SK-N-SH (cell line): ENCODE measurements around the gene HOMER1. TPM values are rescaled to one million over a fixed set of nuclear protein-coding genes. Genes with fewer than 3 reads are reported as not detected.

Experiments
- CTCF ChIA-PET: fragments of 300-600, 350-600 bp; formaldehyde crosslinking; extraction: SDS; loops from one replicate; lab custom pipeline; 2021; lab: Yijun Ruan, JAX
- POLR2A ChIA-PET: fragments of 350-600 bp; sonication (Branson Sonifier 250); formaldehyde crosslinking; extraction: SDS; loops from one replicate; lab custom pipeline; 2020; ENCODE audit warnings: antibody characterized with exemption, inconsistent platforms; lab: Yijun Ruan, JAX
- DNase-seq: peaks from one replicate; pipeline ENCODE4 v3.0.0; 2012
- H2AFZ ChIP-seq: fragments of 200-600 bp; sonication (generic); 2 replicates; pipeline ENCODE4 v1.8.1; 2016; ENCODE audit warnings: antibody characterized with exemption, mild to moderate bottlenecking, low read depth
- H3F3A ChIP-seq: fragments of 200-600 bp; sonication (generic); replicated peaks from 2 replicates; pipeline ENCODE3; 2016; ENCODE audit warnings: antibody characterized with exemption, mild to moderate bottlenecking; ENCODE audit not compliant: insufficient read depth
- H3K27ac ChIP-seq, 2 experiments: fragments of 200-500 bp in 1 of 2; fragments of 200-600 bp in 1 of 2; sonication (Bioruptor generic) in 1 of 2; sonication (generic), shearing (Covaris generic) in 1 of 2; 2 replicates each; pipeline versions ENCODE4 v1.5.1 to v1.6.1; 2014 to 2016; ENCODE audit warnings: low read depth in 2 of 2, inconsistent platforms in 1 of 2, low read length in 1 of 2, mild to moderate bottlenecking in 1 of 2, mixed read lengths in 1 of 2
- H3K27me3 ChIP-seq: fragments of 200-600 bp; sonication (generic), shearing (Covaris generic); 2 replicates; pipeline ENCODE4 v1.6.1; 2016; ENCODE audit warnings: mixed run types; ENCODE audit not compliant: insufficient read depth
- H3K36me3 ChIP-seq, 2 experiments: fragments of 200-500 bp in 1 of 2; fragments of 200-600 bp in 1 of 2; sonication (Bioruptor generic) in 1 of 2; sonication (generic) in 1 of 2; replicated peaks in 1 of 2; 2 replicates each; pipeline versions ENCODE3 to v1.5.1; 2014 to 2016; ENCODE audit warnings: low read length in 1 of 2, mild to moderate bottlenecking in 1 of 2; ENCODE audit not compliant: insufficient read depth in 2 of 2, control insufficient read depth in 1 of 2
- H3K4me1 ChIP-seq, 2 experiments: fragments of 200-500 bp in 1 of 2; fragments of 200-600 bp in 1 of 2; sonication (Bioruptor generic) in 1 of 2; sonication (generic), shearing (Covaris generic) in 1 of 2; 2 replicates each; pipeline versions ENCODE4 v1.5.1 to v1.6.1; 2014 to 2016; ENCODE audit warnings: low read depth in 1 of 2, low read length in 1 of 2, mixed run types in 1 of 2; ENCODE audit not compliant: insufficient read depth in 2 of 2, control insufficient read depth in 1 of 2
- H3K4me2 ChIP-seq: fragments of 200-600 bp; sonication (generic), shearing (Covaris generic); 2 replicates; pipeline ENCODE4 v1.6.1; 2017; ENCODE audit warnings: mixed run types
- H3K4me3 ChIP-seq, 2 experiments: fragments of 200-500 bp in 1 of 2; fragments of 200-600 bp in 1 of 2; sonication (Bioruptor generic) in 1 of 2; sonication (generic), shearing (Covaris generic) in 1 of 2; 2 replicates each; pipeline versions ENCODE4 v1.5.1 to v1.8.1; 2014 to 2016; ENCODE audit warnings: low read depth in 2 of 2, inconsistent platforms in 1 of 2, low read length in 1 of 2, mild to moderate bottlenecking in 1 of 2, mixed read lengths in 1 of 2, moderate library complexity in 1 of 2
- H3K79me2 ChIP-seq: fragments of 200-600 bp; sonication (generic); 2 replicates; pipeline ENCODE4 v1.8.1; 2017; ENCODE audit warnings: mild to moderate bottlenecking; ENCODE audit not compliant: insufficient read depth
- H3K9ac ChIP-seq: fragments of 200-600 bp; sonication (generic); 2 replicates; pipeline ENCODE4 v1.6.1; 2017; ENCODE audit warnings: mixed run types
- H3K9me2 ChIP-seq: fragments of 200-600 bp; sonication (generic); 2 replicates; pipeline ENCODE4 v1.6.1; 2017; ENCODE audit warnings: mixed run types
- H3K9me3 ChIP-seq: fragments of 200-600 bp; sonication (generic); 2 replicates; pipeline ENCODE4 v1.6.1; 2017; ENCODE audit warnings: mixed run types, mild to moderate bottlenecking, moderate library complexity
- H4K20me1 ChIP-seq: fragments of 200-600 bp; sonication (generic); 2 replicates; pipeline ENCODE4 v1.6.1; 2017; ENCODE audit warnings: mild to moderate bottlenecking, mixed run types; ENCODE audit not compliant: insufficient read depth
- EP300 ChIP-seq, 2 experiments: IDR thresholded peaks; 2 replicates each; pipeline versions ENCODE4 v1.4.0 to v1.6.1; 2012; ENCODE audit warnings: borderline replicate concordance in 1 of 2, low read depth in 1 of 2, low read length in 1 of 2
- FOSL2 ChIP-seq: IDR thresholded peaks from 2 replicates; pipeline ENCODE4 v1.4.0; 2012; ENCODE audit warnings: low read depth, mild to moderate bottlenecking, moderate library complexity, borderline replicate concordance
- IRF3 ChIP-seq: fragments of 150-350 bp; IDR thresholded peaks from 2 replicates; pipeline ENCODE4 v1.6.1; 2016; ENCODE audit warnings: mild to moderate bottlenecking, low read depth, low read length
- JUND ChIP-seq: IDR thresholded peaks from 2 replicates; pipeline ENCODE4 v1.4.0; 2012
- POLR2AphosphoS5 ChIP-seq: IDR thresholded peaks from 2 replicates; pipeline ENCODE4 v1.6.1; 2012; ENCODE audit warnings: low read depth, low read length
- REST ChIP-seq: IDR thresholded peaks from 2 replicates; pipeline ENCODE4 v1.6.1; 2012; ENCODE audit warnings: mild to moderate bottlenecking, low read depth, low read length, moderate library complexity
- WGBS: methylation state at CpG from one replicate; pipeline ENCODE4 v1.1.6; 2017; ENCODE audit warnings: low lambda C conversion rate; 5-methylcytosine and 5-hydroxymethylcytosine counted together
- polyA plus RNA-seq, 3 experiments: library from polyadenylated mRNA; depleted of rRNA; stranded (reverse); fragments of >200 nt; gene quantifications; 2 replicates each; pipeline ENCODE4 v1.2.3, GENCODE V29; 2012
- TF ChIP-seq, protein P1 (sequence below): IDR thresholded peaks from 2 replicates; pipeline ENCODE4 v1.4.0; 2012; ENCODE audit warnings: low read depth, borderline replicate concordance

The HOMER1 gene
- polyA plus RNA-seq, 1 of the 3 experiments (the other 2 are of a cell fraction), result 2.2 TPM

DNA sequence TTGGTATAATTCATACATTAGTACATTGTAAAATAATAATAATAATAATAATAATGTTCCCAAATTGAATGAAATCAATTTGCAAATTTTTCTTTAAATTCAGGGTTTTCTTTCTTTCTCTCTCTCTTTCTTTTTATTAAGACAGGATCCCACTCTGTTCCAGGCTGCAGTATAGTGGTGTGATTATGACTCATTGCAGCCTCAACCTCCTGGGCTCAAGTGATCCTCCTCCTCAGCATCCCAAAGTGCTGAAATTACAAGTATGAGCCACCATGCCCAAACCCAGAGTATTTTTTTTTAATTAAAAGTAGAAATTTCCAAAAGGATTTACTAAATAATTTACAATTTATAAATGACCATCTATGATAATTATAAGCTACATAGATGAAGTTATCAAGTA is 117.7 kb downstream of the HOMER1 start:
- Histone ChIP-seq H3K9ac (no peak overlapping the region), H2AFZ (no peak overlapping the region), H3K79me2 (no peaks in the 10 kb centered on the region), H3K9me2 (no peaks in the 10 kb centered on the region), H3K9me3 (no peaks in the 10 kb centered on the region), H3F3A (no peaks in the 10 kb centered on the region), H3K36me3 (peaks cover 11 to 19% of the 10 kb centered on the region in 2 experiments), H3K27me3 (no peaks in the 10 kb centered on the region), H3K4me2 (no peak overlapping the region), H3K27ac (no peak overlapping the region), H3K4me1 (no peaks in the 10 kb centered on the region), H3K4me3 (no peak overlapping the region), H4K20me1 (no peaks in the 10 kb centered on the region)
- no peak for DNase-seq
- TF ChIP-seq EP300 (IDR thresholded peaks at IDR 0.05; ENCODE audit: borderline replicate concordance in 1 of 2, low read depth in 1 of 2, low read length in 1 of 2) (no peak), FOSL2 (0 out of 2 replicates have a peak, but pooled peaks have one; percentile 13)
- CTCF ChIA-PET, result interaction anchor here (1.2 to 1.4 kb wide), 2 partner anchors 371 to 375 kb away, joined by 4 to 6 read pairs; no protein-coding TSS in a partner anchor
- POLR2A ChIA-PET, result no interaction called here

DNA sequence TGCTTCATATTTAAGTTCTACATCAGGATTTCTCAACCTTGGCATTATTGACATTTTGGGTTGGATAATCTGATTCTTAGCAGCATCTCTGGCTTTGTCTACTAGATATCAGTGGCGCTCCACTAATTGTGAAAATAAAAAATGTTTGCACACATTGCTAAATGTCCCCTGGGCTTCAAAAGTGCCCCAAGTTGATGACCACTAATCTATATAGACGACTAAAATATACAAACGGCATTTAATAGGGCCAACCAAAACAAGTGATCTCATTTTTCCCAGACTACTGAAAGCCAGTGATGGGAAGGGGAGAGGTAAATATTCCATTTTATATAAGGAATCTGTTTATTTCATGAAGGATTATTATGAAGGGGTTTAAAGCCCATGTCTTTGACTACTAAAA is 118.6 kb downstream of the HOMER1 start:
- no peak overlapping the region for H3K4me2 ChIP-seq
- H3K27me3 ChIP-seq, result no peaks in the 10 kb centered on the region
- H3K9ac ChIP-seq, result no peak overlapping the region
- no peak overlapping the region for H3K4me3 ChIP-seq
- no peaks in the 10 kb centered on the region for H3K79me2 ChIP-seq
- no peaks in the 10 kb centered on the region for H3K9me3 ChIP-seq
- DNase-seq, result no peak
- no peak overlapping the region for H3K27ac ChIP-seq
- ChIA-PET CTCF (interaction anchor here (1.2 kb wide), 1 partner anchor 25 kb away, joined by 3 read pairs; no protein-coding TSS in a partner anchor), POLR2A (no interaction called here)
- no peak overlapping the region for H2AFZ ChIP-seq
- no peaks in the 10 kb centered on the region for H3F3A ChIP-seq
- H3K4me1 ChIP-seq, result no peaks in the 10 kb centered on the region
- TF ChIP-seq, protein P1, sequence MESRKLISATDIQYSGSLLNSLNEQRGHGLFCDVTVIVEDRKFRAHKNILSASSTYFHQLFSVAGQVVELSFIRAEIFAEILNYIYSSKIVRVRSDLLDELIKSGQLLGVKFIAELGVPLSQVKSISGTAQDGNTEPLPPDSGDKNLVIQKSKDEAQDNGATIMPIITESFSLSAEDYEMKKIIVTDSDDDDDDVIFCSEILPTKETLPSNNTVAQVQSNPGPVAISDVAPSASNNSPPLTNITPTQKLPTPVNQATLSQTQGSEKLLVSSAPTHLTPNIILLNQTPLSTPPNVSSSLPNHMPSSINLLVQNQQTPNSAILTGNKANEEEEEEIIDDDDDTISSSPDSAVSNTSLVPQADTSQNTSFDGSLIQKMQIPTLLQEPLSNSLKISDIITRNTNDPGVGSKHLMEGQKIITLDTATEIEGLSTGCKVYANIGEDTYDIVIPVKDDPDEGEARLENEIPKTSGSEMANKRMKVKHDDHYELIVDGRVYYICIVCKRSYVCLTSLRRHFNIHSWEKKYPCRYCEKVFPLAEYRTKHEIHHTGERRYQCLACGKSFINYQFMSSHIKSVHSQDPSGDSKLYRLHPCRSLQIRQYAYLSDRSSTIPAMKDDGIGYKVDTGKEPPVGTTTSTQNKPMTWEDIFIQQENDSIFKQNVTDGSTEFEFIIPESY, result no peak
- TF ChIP-seq POLR2AphosphoS5 (no peak), JUND (no peak), REST (no peak), IRF3 (no peak)
- TF ChIP-seq, all 33 proteins: peak for 0
- no peaks in the 10 kb centered on the region for H4K20me1 ChIP-seq
- no peaks in the 10 kb centered on the region for H3K9me2 ChIP-seq
- H3K36me3 ChIP-seq, result peaks cover 11 to 27% of the 10 kb centered on the region in 2 experiments
- 83% methylated on average over 3 of the region's 3 CpGs for WGBS
